Measurements from ENCODE around the gene OR2T6.

DNA sequence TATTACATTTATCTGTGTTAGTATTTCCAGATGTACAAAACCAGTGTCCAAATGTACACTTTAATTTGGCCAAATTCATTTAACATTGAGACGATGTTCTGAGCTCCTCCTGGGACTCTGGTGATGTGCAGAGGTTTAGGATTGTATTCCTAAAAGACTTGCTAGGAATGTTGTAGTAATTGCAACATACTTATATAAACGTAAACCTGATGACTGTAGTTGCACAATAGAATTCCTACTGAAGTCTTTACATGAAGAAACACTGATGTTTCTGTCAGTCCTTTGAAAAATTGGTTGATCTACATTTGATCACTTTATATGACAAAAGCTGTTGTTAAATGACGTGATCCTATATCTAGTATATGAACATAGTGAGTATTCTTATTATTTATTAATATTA, 32.1 kb upstream of the OR2T6 start:
- TF ChIP-seq MEIS1 (CRISPR knock-in tag; IDR thresholded peaks at IDR 0.05; ENCODE audit: borderline replicate concordance) (no peak), BCL11B (tag by site-specific recombination; IDR thresholded peaks at IDR 0.05; ENCODE audit: low read depth) (no peak), ZNF2 (tag by site-specific recombination; IDR thresholded peaks at IDR 0.05) (no peak), ZNF510 (tag by site-specific recombination; IDR thresholded peaks at IDR 0.05; ENCODE audit: insufficient replicate concordance) (no peak), MYNN (tag by site-specific recombination; IDR thresholded peaks at IDR 0.05; ENCODE audit: borderline replicate concordance) (no peak)
- TF ChIP-seq, protein P1, sequence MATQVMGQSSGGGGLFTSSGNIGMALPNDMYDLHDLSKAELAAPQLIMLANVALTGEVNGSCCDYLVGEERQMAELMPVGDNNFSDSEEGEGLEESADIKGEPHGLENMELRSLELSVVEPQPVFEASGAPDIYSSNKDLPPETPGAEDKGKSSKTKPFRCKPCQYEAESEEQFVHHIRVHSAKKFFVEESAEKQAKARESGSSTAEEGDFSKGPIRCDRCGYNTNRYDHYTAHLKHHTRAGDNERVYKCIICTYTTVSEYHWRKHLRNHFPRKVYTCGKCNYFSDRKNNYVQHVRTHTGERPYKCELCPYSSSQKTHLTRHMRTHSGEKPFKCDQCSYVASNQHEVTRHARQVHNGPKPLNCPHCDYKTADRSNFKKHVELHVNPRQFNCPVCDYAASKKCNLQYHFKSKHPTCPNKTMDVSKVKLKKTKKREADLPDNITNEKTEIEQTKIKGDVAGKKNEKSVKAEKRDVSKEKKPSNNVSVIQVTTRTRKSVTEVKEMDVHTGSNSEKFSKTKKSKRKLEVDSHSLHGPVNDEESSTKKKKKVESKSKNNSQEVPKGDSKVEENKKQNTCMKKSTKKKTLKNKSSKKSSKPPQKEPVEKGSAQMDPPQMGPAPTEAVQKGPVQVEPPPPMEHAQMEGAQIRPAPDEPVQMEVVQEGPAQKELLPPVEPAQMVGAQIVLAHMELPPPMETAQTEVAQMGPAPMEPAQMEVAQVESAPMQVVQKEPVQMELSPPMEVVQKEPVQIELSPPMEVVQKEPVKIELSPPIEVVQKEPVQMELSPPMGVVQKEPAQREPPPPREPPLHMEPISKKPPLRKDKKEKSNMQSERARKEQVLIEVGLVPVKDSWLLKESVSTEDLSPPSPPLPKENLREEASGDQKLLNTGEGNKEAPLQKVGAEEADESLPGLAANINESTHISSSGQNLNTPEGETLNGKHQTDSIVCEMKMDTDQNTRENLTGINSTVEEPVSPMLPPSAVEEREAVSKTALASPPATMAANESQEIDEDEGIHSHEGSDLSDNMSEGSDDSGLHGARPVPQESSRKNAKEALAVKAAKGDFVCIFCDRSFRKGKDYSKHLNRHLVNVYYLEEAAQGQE (tag by site-specific recombination; IDR thresholded peaks at IDR 0.05), result no peak

All from HEK293 (cell line).